ENCODE measurements around the gene GDNF. TPM values are rescaled to one million over a fixed set of nuclear protein-coding genes. Genes with fewer than 3 reads are reported as not detected.

Gene GDNF
- total and polyA plus RNA-seq, 10 donors, result 0.02 to 0.88 (median 0.15) TPM; not detected in 2

GRCh38 chr5:37841203-37841602 is 1.4 kb upstream of the GDNF start:
- DNase-seq, result no peak
- no peak overlapping the region for H3K27ac ChIP-seq
- peaks cover 24 to 48% (median 43%) of the 10 kb centered on the region in 6 donors for H3K4me1 ChIP-seq
- H3K27me3 ChIP-seq (replicated peaks in 1 of 7), result peaks cover under 1 to 82% (median 65%) of the 10 kb centered on the region in 7 donors
- 46 to 65% (median 55%) methylated on average over 6 of the region's 6 CpGs for WGBS, 5 donors
- no peak for TF ChIP-seq POLR2A (IDR thresholded peaks at IDR 0.05)
- TF ChIP-seq POLR2AphosphoS5 (IDR thresholded peaks at IDR 0.05), result no peak
- no peak for TF ChIP-seq CTCF (IDR thresholded peaks at IDR 0.05 in 8 of 11, conservative IDR thresholded peaks at IDR 0.05 in 3 of 11)
- no peak overlapping the region for H3K4me3 ChIP-seq
- H3K36me3 ChIP-seq, result no peaks in the 10 kb centered on the region
- intact Hi-C loops (cut with DNase I; ENCODE audit: low total_unique reads), result no loop called here
- no peaks in the 10 kb centered on the region for H3K9me3 ChIP-seq

GRCh38 chr5:37840053-37841034 is 503 bp upstream of the GDNF start:
- peaks cover 3 to 90% (median 74%) of the 10 kb centered on the region in 7 donors for H3K27me3 ChIP-seq (replicated peaks in 1 of 7)
- DNase-seq, result no peak
- WGBS, 5 donors, result 4 to 21% (median 5%) methylated on average over 11 to 76 of the region's 76 CpGs

GRCh38 chr5:37838933-37839341 is 904 bp downstream of the GDNF start:
- no peak for TF ChIP-seq POLR2AphosphoS5 (IDR thresholded peaks at IDR 0.05)
- TF ChIP-seq CTCF (IDR thresholded peaks at IDR 0.05 in 8 of 11, conservative IDR thresholded peaks at IDR 0.05 in 3 of 11), result no peak
- no peak for TF ChIP-seq POLR2A (IDR thresholded peaks at IDR 0.05)
- no peak overlapping the region for H3K27ac ChIP-seq
- H3K4me3 ChIP-seq, result peak overlapping the region in 4 of 8 donors; percentile 29 to 61 (median 35)
- H3K9me3 ChIP-seq, result no peaks in the 10 kb centered on the region
- H3K4me1 ChIP-seq, result peaks cover 24 to 71% (median 53%) of the 10 kb centered on the region in 6 donors
- no peak for DNase-seq
- intact Hi-C loops (cut with DNase I; ENCODE audit: low total_unique reads), result no loop called here
- no peaks in the 10 kb centered on the region for H3K36me3 ChIP-seq
- 7 to 12% (median 8%) methylated on average over 18 to 21 of the region's 21 CpGs for WGBS, 5 donors
- H3K27me3 ChIP-seq (replicated peaks in 1 of 7), result peaks cover 3 to 99% (median 85%) of the 10 kb centered on the region in 7 donors

More at GRCh38 chr5:37840053-37841034, 503 bp upstream of the GDNF start:
- Histone ChIP-seq H3K9me3 (no peaks in the 10 kb centered on the region), H3K4me3 (peak overlapping the region; percentile 23 to 61 (median 29)), H3K27ac (no peak overlapping the region), H3K36me3 (no peaks in the 10 kb centered on the region), H3K4me1 (peaks cover 24 to 57% (median 46%) of the 10 kb centered on the region in 6 donors)
- intact Hi-C loops (cut with DNase I; ENCODE audit: low total_unique reads), result no loop called here
- no peak for TF ChIP-seq POLR2A (IDR thresholded peaks at IDR 0.05)
- TF ChIP-seq POLR2AphosphoS5 (IDR thresholded peaks at IDR 0.05), result peak in 1 of 3 donors; percentile 46
- peak in 2 of 11 experiments; percentile 6 to 13 for TF ChIP-seq CTCF (IDR thresholded peaks at IDR 0.05 in 8 of 11, conservative IDR thresholded peaks at IDR 0.05 in 3 of 11)

Measured in spleen (tissue), 11 donors.